ENCODE data around the gene SEMA3D. TPM values are rescaled to one million over a fixed set of nuclear protein-coding genes. Genes with fewer than 3 reads are reported as not detected.

The SEMA3D gene
- total RNA-seq, 1 donor = 3.0 TPM

DNA sequence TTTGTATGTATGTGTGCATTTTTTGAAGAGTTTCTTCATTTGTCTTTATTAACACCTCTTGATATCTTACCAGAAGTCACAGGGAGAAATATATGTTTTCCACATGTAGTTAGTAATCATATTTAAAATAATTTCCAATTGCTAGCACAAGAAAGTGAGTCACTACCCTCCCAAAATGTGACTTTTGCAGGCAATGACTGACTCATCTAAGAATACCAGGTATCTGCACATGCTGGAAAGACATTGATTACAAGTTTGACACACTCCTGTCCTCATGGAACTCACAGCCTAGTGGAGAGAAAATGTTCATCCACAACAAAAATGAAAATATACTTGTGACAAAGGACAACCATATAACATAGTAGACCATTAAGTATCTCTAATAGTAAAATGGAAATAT is 82.9 kb downstream of the SEMA3D start:
- no peak for DNase-seq (ENCODE audit: low read depth)
- TF ChIP-seq, protein P1, sequence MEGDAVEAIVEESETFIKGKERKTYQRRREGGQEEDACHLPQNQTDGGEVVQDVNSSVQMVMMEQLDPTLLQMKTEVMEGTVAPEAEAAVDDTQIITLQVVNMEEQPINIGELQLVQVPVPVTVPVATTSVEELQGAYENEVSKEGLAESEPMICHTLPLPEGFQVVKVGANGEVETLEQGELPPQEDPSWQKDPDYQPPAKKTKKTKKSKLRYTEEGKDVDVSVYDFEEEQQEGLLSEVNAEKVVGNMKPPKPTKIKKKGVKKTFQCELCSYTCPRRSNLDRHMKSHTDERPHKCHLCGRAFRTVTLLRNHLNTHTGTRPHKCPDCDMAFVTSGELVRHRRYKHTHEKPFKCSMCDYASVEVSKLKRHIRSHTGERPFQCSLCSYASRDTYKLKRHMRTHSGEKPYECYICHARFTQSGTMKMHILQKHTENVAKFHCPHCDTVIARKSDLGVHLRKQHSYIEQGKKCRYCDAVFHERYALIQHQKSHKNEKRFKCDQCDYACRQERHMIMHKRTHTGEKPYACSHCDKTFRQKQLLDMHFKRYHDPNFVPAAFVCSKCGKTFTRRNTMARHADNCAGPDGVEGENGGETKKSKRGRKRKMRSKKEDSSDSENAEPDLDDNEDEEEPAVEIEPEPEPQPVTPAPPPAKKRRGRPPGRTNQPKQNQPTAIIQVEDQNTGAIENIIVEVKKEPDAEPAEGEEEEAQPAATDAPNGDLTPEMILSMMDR (IDR thresholded peaks at IDR 0.05; ENCODE audit: insufficient read depth, low read depth, low read length) = no peak
- no peak overlapping the region for H3K4me3 ChIP-seq (ENCODE audit: low read depth, low read length)

DNA sequence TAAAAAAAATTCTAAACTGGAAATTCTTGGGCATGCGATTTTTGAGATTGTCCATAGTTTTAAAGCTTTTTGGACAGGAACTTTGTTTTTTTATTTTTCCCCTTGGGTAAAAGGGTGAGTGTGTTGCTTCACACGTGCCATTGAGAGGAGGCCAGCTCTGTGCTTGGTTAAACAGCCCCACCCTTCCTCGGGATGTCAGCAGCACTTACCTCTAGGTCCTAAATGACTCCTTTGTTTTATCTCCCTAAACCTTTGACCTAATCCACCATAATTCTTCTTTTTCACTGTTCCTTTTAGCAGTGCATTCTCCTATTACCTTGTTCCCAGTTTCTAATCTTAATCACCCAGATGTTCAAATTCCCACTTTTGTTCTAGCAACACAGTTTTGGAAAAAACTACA is 83.5 kb downstream of the SEMA3D start:
- TF ChIP-seq, protein P1 (IDR thresholded peaks at IDR 0.05; ENCODE audit: insufficient read depth, low read depth, low read length) = no peak
- no peak for DNase-seq (ENCODE audit: low read depth)
- H3K4me3 ChIP-seq (ENCODE audit: low read depth, low read length) = no peak overlapping the region

DNA sequence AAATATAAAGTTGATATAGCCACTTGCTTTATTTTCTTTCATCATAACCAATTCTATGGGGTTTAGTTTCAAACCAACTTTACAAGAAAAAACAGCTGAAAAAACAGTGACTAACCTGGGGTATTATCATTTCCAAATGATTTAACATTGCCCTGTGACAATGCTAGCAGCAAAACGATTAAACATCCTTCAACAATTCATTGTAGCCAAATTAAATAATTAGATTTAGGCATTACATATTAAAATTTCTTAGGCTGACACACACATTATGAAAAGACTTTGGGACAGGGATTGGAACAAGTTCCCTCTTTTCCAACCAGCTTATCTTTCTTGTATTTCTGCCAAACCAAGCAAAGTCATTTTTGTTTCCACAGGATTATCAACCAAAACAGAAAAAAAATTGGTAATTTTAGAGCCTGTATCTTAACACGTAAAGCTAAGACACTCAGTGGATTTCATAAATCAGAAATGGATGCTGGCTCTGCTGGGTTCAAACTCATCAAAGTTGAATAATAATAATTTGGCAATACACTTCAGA is 84.0 kb downstream of the SEMA3D start:
- H3K4me3 ChIP-seq (ENCODE audit: low read depth, low read length) = no peak overlapping the region
- DNase-seq (ENCODE audit: low read depth) = no peak
- TF ChIP-seq, protein P1 (IDR thresholded peaks at IDR 0.05; ENCODE audit: insufficient read depth, low read depth, low read length) = no peak

DNA sequence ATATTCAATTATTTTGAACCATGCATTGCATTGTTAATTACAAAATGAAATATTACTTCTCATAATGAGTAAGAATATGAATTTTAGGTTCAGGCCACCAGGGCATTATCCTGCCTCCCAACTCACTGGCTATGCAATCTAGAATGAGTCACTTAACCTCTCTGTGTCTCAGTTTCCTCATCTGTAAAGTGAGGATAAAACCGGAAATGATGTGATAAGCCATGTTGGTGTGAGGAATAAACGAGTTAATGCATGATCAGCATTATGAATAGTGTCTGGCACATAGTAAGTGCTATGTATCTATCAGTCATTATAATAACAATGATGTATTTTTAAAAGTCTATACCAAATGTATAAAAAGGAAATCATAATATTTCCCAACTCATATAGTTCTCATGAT is 85.5 kb downstream of the SEMA3D start:
- DNase-seq (ENCODE audit: low read depth) = no peak
- TF ChIP-seq, protein P1 (IDR thresholded peaks at IDR 0.05; ENCODE audit: insufficient read depth, low read depth, low read length) = no peak
- H3K4me3 ChIP-seq (ENCODE audit: low read depth, low read length) = no peak overlapping the region

DNA sequence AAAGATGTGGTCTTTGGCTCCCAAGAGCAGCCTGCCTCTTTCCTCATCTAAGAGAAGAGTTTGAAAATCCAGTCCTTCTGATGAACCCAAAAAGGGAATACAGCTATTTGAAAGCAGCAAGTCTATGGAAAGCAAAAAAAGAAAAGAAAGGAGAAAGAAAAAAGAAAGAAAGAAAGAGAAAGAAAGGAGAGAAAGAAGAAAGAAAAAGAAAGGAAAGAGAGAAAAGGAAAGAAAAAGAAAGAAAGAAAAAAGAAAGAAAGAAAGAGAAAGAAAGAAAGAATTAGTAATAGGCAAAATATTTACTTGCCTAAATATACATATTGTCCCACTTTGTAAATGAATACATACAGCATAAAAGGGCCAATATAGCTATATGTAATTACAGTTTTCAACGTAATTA is 89.0 kb downstream of the SEMA3D start:
- TF ChIP-seq, protein P1 (IDR thresholded peaks at IDR 0.05; ENCODE audit: insufficient read depth, low read depth, low read length) = no peak
- H3K4me3 ChIP-seq (ENCODE audit: low read depth, low read length) = no peak overlapping the region

DNA sequence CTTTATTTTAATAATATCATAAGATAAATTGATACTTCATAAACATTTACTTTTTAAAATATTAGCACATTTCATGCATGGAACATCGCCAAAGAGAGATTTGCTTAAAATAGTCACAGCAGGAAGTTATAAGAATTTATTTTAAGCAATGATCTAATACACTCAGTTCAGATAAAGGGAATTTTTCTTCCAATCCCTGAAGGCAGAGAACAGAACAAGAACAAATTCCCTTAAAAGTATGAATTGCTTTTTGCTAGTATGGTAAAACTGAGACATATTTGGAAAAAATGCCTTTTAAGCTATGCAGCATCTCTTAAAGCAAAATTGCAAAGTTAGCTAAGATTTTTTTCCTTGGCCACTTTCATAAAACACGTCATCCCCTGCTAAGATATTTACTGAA is 91.0 kb downstream of the SEMA3D start:
- TF ChIP-seq, protein P1 (IDR thresholded peaks at IDR 0.05; ENCODE audit: insufficient read depth, low read depth, low read length) = no peak
- DNase-seq (ENCODE audit: low read depth) = no peak
- no peak overlapping the region for H3K4me3 ChIP-seq (ENCODE audit: low read depth, low read length)

More for the DNA sequence above, 89.0 kb downstream of the SEMA3D start:
- DNase-seq (ENCODE audit: low read depth) = no peak

DNA sequence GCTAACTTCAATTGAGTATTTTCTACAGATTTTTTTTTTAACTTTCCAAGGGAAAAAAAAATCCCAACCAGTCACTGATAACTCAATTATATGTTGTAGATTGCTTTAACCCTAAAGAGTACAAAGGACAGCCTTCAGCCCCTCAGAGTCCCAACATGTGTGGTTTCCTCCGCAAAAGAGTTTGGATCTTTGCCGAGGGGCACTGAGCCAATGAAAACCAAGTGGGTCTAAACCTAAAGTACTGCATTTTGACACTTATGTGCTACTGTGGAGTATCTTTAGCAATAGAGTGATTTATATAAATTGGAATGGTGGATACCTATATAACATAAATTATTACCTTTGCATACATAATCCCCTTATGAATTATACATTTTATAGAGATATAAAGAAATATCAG is 91.5 kb downstream of the SEMA3D start:
- no peak for DNase-seq (ENCODE audit: low read depth)
- H3K4me3 ChIP-seq (ENCODE audit: low read depth, low read length) = no peak overlapping the region
- TF ChIP-seq, protein P1 (IDR thresholded peaks at IDR 0.05; ENCODE audit: insufficient read depth, low read depth, low read length) = no peak
